Panc1 (cell line): ENCODE measurements around the gene B4GALT5. TPM values are rescaled to one million over a fixed set of nuclear protein-coding genes. Genes with fewer than 3 reads are reported as not detected.

Source experiments
- ATAC-seq: fragments of 200-7000 bp; cut with Tn5 transposase; 2 replicates; pipeline ENCODE4 v1.9.1; 2020; ENCODE audit warnings: mild to moderate bottlenecking, moderate library complexity
- BruUV-seq: library from RNA; stranded (reverse); fragments of 400-500 nt; replicated peaks from 2 replicates; lab custom pipeline; 2021; lab: Mats Ljungman, UMichigan
- CTCF ChIA-PET: fragments of 300-600 bp; sonication (Branson Sonifier 250); formaldehyde crosslinking; loops from one replicate; lab custom pipeline; 2022; ENCODE audit warnings: antibody characterized with exemption; lab: Charles Lee
- POLR2A ChIA-PET: fragments of 300-600 bp; sonication (Branson Sonifier 250); formaldehyde crosslinking; loops from one replicate; lab custom pipeline; 2022; ENCODE audit warnings: antibody characterized with exemption; lab: Charles Lee
- DNase-seq: peaks from one replicate; pipeline ENCODE4 v3.0.0-alpha.2; 2010; ENCODE audit warnings: low read depth, low spot score
- H3K27ac ChIP-seq: 2 replicates; pipeline ENCODE4 v1.5.1; 2011; ENCODE audit warnings: mild to moderate bottlenecking, low read length, inconsistent platforms
- H3K27me3 ChIP-seq: fragments of 200-500 bp; sonication (Bioruptor generic); 2 replicates; pipeline ENCODE4 v1.6.0; 2014; ENCODE audit warnings: low read length, inconsistent platforms; ENCODE audit not compliant: control insufficient read depth, insufficient read depth
- H3K36me3 ChIP-seq: fragments of 200-500 bp; sonication (Bioruptor generic); 2 replicates; pipeline ENCODE4 v1.5.1; 2014; ENCODE audit warnings: inconsistent platforms, mild to moderate bottlenecking, low read length, moderate library complexity; ENCODE audit not compliant: control insufficient read depth, insufficient read depth
- H3K4me1 ChIP-seq: 2 replicates; pipeline ENCODE4 v1.5.1; 2011; ENCODE audit warnings: inconsistent platforms, mild to moderate bottlenecking, low read length, moderate library complexity; ENCODE audit not compliant: control insufficient read depth, insufficient read depth
- H3K4me3 ChIP-seq, 2 experiments: 2 replicates each; pipeline ENCODE4 v1.5.1; 2011 to 2012; ENCODE audit warnings: low read depth in 2 of 2, low read length in 2 of 2, mild to moderate bottlenecking in 2 of 2, inconsistent platforms in 1 of 2, moderate library complexity in 1 of 2
- H3K9me3 ChIP-seq: fragments of 200-500 bp; sonication (Bioruptor generic); 2 replicates; pipeline ENCODE4 v1.5.1; 2014; ENCODE audit warnings: low read depth, mild to moderate bottlenecking, inconsistent platforms, low read length, moderate library complexity; ENCODE audit not compliant: control insufficient read depth, insufficient read depth
- POLR2AphosphoS5 ChIP-seq: IDR thresholded peaks from 2 replicates; pipeline ENCODE4 v1.6.1; 2012; ENCODE audit warnings: mild to moderate bottlenecking, low read depth, low read length, moderate library complexity
- SIN3A ChIP-seq: IDR thresholded peaks from 2 replicates; pipeline ENCODE4 v1.6.1; 2012; ENCODE audit warnings: low read depth, mild to moderate bottlenecking, low read length, moderate library complexity, borderline replicate concordance; ENCODE audit not compliant: insufficient read depth
- TCF7L2 ChIP-seq: IDR thresholded peaks from 2 replicates; pipeline ENCODE4 v1.6.1; 2011; ENCODE audit warnings: mild to moderate bottlenecking, low read depth, low read length, inconsistent platforms
- in situ Hi-C: cut with HindIII; loops from 2 replicates; pipeline ENCODE4 v1.10.0; 2016; ENCODE audit warnings: low sequenced_read_pairs, low pct_unique_long_range_greater_than_20kb
- intact Hi-C: fragments of 100-400 bp; cut with micrococcal nuclease; formaldehyde crosslinking; loops from one replicate; pipeline ENCODE4 v1.10.0; 2022; ENCODE audit not compliant: unreplicated experiment
- total RNA-seq: library from RNA; stranded (reverse); gene quantifications from one replicate; pipeline ENCODE4 v1.2.1, GENCODE V29; 2021; ENCODE audit not compliant: unreplicated experiment
- TF ChIP-seq, protein P1 (sequence below), 2 experiments: IDR thresholded peaks; 2 replicates each; pipeline ENCODE4 v1.6.1; 2011 to 2012; ENCODE audit warnings: low read depth in 2 of 2, control low read depth in 1 of 2, low read length in 1 of 2, mild to moderate bottlenecking in 1 of 2, moderate library complexity in 1 of 2; ENCODE audit not compliant: insufficient read depth in 1 of 2
- TF ChIP-seq, protein P2 (sequence below): fragments of 450-650 bp; IDR thresholded peaks from 2 replicates; pipeline ENCODE4 v1.5.1; 2017; ENCODE audit warnings: mild to moderate bottlenecking

Gene B4GALT5
- total RNA-seq, 1 experiment from 2014 or later: 40.0 TPM

DNA sequence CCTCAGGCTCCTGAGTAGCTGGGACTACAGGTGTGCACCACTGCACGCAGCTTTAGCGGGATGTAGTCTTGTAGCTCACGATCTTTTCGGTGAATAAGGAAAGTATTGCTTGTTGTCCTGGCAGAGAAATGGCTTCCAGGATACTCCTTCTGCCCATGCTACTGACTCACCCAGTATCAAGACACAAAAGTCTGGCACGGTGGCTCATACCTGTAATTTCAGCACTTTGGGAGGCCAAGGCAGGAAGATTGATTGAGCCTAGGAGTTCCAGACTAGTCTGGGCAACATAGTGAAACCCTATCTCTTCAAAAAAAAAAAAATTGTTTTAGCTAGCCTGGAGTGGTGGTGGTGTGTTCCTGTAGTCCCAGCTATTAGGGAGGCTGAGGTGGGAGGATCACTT is 40.9 kb upstream of the B4GALT5 start:
- no peak for TF ChIP-seq SIN3A
- no peak for TF ChIP-seq TCF7L2
- TF ChIP-seq, protein P1, sequence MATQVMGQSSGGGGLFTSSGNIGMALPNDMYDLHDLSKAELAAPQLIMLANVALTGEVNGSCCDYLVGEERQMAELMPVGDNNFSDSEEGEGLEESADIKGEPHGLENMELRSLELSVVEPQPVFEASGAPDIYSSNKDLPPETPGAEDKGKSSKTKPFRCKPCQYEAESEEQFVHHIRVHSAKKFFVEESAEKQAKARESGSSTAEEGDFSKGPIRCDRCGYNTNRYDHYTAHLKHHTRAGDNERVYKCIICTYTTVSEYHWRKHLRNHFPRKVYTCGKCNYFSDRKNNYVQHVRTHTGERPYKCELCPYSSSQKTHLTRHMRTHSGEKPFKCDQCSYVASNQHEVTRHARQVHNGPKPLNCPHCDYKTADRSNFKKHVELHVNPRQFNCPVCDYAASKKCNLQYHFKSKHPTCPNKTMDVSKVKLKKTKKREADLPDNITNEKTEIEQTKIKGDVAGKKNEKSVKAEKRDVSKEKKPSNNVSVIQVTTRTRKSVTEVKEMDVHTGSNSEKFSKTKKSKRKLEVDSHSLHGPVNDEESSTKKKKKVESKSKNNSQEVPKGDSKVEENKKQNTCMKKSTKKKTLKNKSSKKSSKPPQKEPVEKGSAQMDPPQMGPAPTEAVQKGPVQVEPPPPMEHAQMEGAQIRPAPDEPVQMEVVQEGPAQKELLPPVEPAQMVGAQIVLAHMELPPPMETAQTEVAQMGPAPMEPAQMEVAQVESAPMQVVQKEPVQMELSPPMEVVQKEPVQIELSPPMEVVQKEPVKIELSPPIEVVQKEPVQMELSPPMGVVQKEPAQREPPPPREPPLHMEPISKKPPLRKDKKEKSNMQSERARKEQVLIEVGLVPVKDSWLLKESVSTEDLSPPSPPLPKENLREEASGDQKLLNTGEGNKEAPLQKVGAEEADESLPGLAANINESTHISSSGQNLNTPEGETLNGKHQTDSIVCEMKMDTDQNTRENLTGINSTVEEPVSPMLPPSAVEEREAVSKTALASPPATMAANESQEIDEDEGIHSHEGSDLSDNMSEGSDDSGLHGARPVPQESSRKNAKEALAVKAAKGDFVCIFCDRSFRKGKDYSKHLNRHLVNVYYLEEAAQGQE (IDR thresholded peaks at IDR 0.05; ENCODE audit: insufficient read depth in 1 of 2, low read depth in 2 of 2, low read length in 1 of 2): no peak
- TF ChIP-seq, protein P2, sequence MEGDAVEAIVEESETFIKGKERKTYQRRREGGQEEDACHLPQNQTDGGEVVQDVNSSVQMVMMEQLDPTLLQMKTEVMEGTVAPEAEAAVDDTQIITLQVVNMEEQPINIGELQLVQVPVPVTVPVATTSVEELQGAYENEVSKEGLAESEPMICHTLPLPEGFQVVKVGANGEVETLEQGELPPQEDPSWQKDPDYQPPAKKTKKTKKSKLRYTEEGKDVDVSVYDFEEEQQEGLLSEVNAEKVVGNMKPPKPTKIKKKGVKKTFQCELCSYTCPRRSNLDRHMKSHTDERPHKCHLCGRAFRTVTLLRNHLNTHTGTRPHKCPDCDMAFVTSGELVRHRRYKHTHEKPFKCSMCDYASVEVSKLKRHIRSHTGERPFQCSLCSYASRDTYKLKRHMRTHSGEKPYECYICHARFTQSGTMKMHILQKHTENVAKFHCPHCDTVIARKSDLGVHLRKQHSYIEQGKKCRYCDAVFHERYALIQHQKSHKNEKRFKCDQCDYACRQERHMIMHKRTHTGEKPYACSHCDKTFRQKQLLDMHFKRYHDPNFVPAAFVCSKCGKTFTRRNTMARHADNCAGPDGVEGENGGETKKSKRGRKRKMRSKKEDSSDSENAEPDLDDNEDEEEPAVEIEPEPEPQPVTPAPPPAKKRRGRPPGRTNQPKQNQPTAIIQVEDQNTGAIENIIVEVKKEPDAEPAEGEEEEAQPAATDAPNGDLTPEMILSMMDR: no peak
- no peak for TF ChIP-seq POLR2AphosphoS5
- ATAC-seq (no peak), DNase-seq (no peak)
- no peak overlapping the region for H3K4me3 ChIP-seq
- no peaks in the 10 kb centered on the region for H3K9me3 ChIP-seq
- in situ Hi-C loops (no loop called here), intact Hi-C loops (no loop called here)
- CTCF ChIA-PET: interaction anchor here (0.7 kb wide), 1 partner anchor 75 kb away, joined by 4 read pairs; no protein-coding TSS in a partner anchor
- no peaks in the 10 kb centered on the region for H3K27me3 ChIP-seq
- H3K36me3 ChIP-seq: no peaks in the 10 kb centered on the region
- no peaks in the 10 kb centered on the region for H3K4me1 ChIP-seq
- no peak overlapping the region for H3K27ac ChIP-seq
- no TSS peak for BruUV-seq
- POLR2A ChIA-PET: interaction anchor here (0.6 kb wide), 1 partner anchor 9 kb away, joined by 8 read pairs; no protein-coding TSS in a partner anchor

DNA sequence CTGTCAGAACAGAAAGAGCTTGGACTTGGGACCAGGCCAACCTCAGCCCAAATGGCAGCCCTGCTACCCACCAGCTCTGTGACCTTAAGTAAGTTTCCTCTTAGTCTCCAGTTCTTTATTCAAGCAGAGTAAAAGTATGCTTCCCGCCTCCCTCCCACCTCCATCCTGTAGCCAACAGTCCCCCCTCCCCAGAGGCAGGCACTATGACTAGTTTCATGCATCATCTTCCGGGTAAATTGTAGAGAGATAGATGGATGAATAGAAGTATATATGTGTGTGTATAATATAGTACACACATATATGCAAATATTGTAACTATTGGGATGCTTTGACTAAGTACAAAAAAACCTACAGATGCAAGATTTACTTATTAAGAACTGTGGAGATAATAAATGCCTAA is 39.5 kb upstream of the B4GALT5 start:
- in situ Hi-C loops (no loop called here), intact Hi-C loops (no loop called here)
- DNase-seq: no peak
- no peak for ATAC-seq
- ChIA-PET CTCF (no interaction called here), POLR2A (interaction anchor here (0.7 kb wide), 1 partner anchor 232 kb away, joined by 6 read pairs; no protein-coding TSS in a partner anchor)
- Histone ChIP-seq H3K36me3 (no peaks in the 10 kb centered on the region), H3K4me1 (peaks cover 3% of the 10 kb centered on the region; the same call in 1 of the 2 replicates), H3K27ac (no peak overlapping the region), H3K4me3 (no peak overlapping the region), H3K27me3 (no peaks in the 10 kb centered on the region), H3K9me3 (no peaks in the 10 kb centered on the region)
- TF ChIP-seq TCF7L2 (no peak), SIN3A (no peak), POLR2AphosphoS5 (no peak)
- TF ChIP-seq, protein P1 (IDR thresholded peaks at IDR 0.05; ENCODE audit: insufficient read depth in 1 of 2, low read depth in 2 of 2, low read length in 1 of 2): no peak
- TF ChIP-seq, protein P2: no peak
- BruUV-seq: no TSS peak
